Esophagus squamous epithelium (tissue), 4 donors: Measurements from ENCODE around the gene HDAC3.

Experiments used
- POLR2A ChIP-seq, 4 donors: fragments of 450-650 bp; IDR thresholded peaks; one replicate each; pipeline ENCODE4 v1.6.1; 2017; ENCODE audit warnings: antibody characterized with exemption in 4 of 4, mild to moderate bottlenecking in 4 of 4, moderate library complexity in 3 of 4
- TF ChIP-seq, protein P1 (sequence below), 6 experiments: fragments of 450-650 bp in 4 of 6; fragments of 200-600 bp in 2 of 6; sonication (generic) in 2 of 6; IDR thresholded peaks; one replicate each; pipeline ENCODE4 v1.5.1; 2016 to 2019; ENCODE audit warnings: antibody characterized with exemption in 6 of 6, mild to moderate bottlenecking in 4 of 6, moderate library complexity in 4 of 6

DNA sequence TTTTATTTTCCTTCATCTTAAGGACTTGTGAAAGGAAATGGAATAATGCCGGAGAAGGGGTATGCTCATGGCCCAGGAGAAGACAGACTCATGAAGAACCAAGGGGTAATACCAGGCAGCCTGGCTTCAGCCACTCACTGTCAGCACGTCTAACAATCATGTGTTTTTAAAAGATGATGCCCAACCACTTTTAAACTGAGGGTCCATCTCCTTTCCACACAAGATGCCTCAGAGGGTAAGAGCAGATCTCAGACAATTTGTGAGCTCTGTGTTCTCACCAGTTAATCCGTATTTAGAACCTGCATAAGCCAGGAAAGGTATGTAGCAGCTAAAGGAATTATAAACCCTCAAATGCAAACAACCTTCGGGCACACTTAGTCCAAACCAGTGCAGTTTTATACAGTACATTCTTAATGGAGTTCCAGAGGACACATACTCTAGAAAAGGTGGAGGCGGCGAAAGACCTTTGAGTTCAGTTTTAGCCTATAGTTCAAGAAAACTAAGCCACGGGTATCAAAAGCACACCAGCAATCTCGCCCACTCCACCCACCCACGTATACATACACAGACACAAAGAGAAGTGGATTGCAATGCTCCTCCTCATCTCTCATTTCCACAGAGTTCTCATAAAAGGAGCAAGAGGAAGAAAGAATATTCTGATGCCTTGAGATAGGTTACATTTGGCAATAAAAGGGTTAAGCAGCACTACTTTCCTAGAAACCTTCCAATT, 20.5 kb downstream of the HDAC3 start:
- TF ChIP-seq, protein P1, sequence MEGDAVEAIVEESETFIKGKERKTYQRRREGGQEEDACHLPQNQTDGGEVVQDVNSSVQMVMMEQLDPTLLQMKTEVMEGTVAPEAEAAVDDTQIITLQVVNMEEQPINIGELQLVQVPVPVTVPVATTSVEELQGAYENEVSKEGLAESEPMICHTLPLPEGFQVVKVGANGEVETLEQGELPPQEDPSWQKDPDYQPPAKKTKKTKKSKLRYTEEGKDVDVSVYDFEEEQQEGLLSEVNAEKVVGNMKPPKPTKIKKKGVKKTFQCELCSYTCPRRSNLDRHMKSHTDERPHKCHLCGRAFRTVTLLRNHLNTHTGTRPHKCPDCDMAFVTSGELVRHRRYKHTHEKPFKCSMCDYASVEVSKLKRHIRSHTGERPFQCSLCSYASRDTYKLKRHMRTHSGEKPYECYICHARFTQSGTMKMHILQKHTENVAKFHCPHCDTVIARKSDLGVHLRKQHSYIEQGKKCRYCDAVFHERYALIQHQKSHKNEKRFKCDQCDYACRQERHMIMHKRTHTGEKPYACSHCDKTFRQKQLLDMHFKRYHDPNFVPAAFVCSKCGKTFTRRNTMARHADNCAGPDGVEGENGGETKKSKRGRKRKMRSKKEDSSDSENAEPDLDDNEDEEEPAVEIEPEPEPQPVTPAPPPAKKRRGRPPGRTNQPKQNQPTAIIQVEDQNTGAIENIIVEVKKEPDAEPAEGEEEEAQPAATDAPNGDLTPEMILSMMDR (IDR thresholded peaks at IDR 0.05): no peak
- TF ChIP-seq POLR2A (IDR thresholded peaks at IDR 0.05): no peak
